Cardiac fibroblast (primary cell): Measurements from ENCODE around the gene TIMP4.

ENCODE experiments used
- DNase-seq, 2 donors: peaks; one replicate each; pipeline versions ENCODE4 v3.0.0 to v3.0.0-alpha.2; 2010; ENCODE audit warnings: low read depth in 2 of 2
- H3K4me3 ChIP-seq, 2 donors: replicated peaks in 1 of 2; 1 replicate in 1 of 2; 2 replicates in 1 of 2; pipeline ENCODE4 v1.5.1; 2011; ENCODE audit warnings: low read depth in 2 of 2, low read length in 2 of 2, mild to moderate bottlenecking in 2 of 2, moderate library complexity in 1 of 2
- CTCF ChIP-seq: IDR thresholded peaks from one replicate; pipeline ENCODE4 v1.5.1; 2011; ENCODE audit warnings: low read depth, mild to moderate bottlenecking, low read length, inconsistent platforms

TIMP4 gene

GRCh38 chr3:12143949-12144504, 14.7 kb downstream of the TIMP4 start:
- no peak overlapping the region for H3K4me3 ChIP-seq
- TF ChIP-seq CTCF, result no peak
- peak; percentile 92 to 97 for DNase-seq

GRCh38 chr3:12142476-12142875, 16.2 kb downstream of the TIMP4 start:
- no peak for TF ChIP-seq CTCF
- no peak overlapping the region for H3K4me3 ChIP-seq
- DNase-seq, result no peak

GRCh38 chr3:12141350-12141749, 17.4 kb downstream of the TIMP4 start:
- H3K4me3 ChIP-seq, result no peak overlapping the region
- no peak for TF ChIP-seq CTCF
- no peak for DNase-seq

GRCh38 chr3:12139111-12139511, 19.6 kb downstream of the TIMP4 start:
- peak; percentile 78 for TF ChIP-seq CTCF
- peak; percentile 83 to 87 for DNase-seq
- no peak overlapping the region for H3K4me3 ChIP-seq

GRCh38 chr3:12138044-12138443, 20.7 kb downstream of the TIMP4 start:
- DNase-seq, result peak; percentile 65 to 66
- H3K4me3 ChIP-seq, result no peak overlapping the region
- peak; percentile 60 for TF ChIP-seq CTCF

GRCh38 chr3:12136371-12136770, 22.3 kb downstream of the TIMP4 start:
- no peak overlapping the region for H3K4me3 ChIP-seq
- TF ChIP-seq CTCF, result no peak
- DNase-seq, result no peak

- TF ChIP-seq CTCF, result peak; percentile 93
- peak; percentile 74 to 82 for DNase-seq
- no peak overlapping the region for H3K4me3 ChIP-seq
Observed at GRCh38 chr3:12135029-12135657, 23.6 kb downstream of the TIMP4 start.
